GM12891 (cell line): ENCODE results near the gene WNK4.

Experiments used
- PAX5 ChIP-seq: IDR thresholded peaks from 2 replicates; pipeline ENCODE4 v1.6.1; 2011; ENCODE audit warnings: low read length, moderate library complexity, mild to moderate bottlenecking; ENCODE audit not compliant: insufficient read depth, severe bottlenecking
- POLR2A ChIP-seq: IDR thresholded peaks from 2 replicates; pipeline ENCODE4 v1.6.1; 2011; ENCODE audit warnings: low read depth, low read length, control low read depth

DNA sequence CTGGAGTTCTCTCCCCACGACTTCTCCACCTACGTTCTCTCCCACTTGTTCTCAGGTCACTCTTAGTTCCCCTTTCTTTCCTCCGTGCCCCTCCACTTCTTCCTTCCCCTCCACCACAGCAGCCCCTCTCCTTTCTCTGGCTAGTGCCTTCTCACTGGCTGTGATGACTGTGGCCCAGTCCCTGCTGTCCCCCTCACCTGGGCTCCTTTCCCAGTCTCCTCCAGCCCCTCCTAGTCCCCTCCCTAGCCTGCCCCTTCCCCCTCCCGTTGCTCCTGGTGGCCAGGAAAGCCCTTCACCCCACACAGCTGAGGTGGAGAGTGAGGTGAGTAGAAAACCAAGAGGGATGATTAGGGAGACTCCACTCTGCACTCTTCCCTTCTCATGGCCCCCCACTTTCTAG is 14.7 kb downstream of the WNK4 start:
- no peak for TF ChIP-seq POLR2A
- TF ChIP-seq PAX5: no peak
